Gastrocnemius medialis (tissue), 4 donors: ENCODE data around the gene FDPS.

Experiments used
- POLR2A ChIP-seq, 2 donors: fragments of 450-650 bp; IDR thresholded peaks; one replicate each; pipeline ENCODE4 v1.6.1; 2017; ENCODE audit warnings: antibody characterized with exemption in 2 of 2, mild to moderate bottlenecking in 2 of 2, moderate library complexity in 2 of 2
- TF ChIP-seq, protein P1 (sequence below), 5 experiments: fragments of 450-650 bp in 3 of 5; fragments of 200-600 bp in 2 of 5; sonication (generic) in 2 of 5; IDR thresholded peaks in 4 of 5; conservative IDR thresholded peaks in 1 of 5; 1 replicate in 4 of 5; 2 replicates in 1 of 5; pipeline ENCODE4 v1.5.1; 2016 to 2019; ENCODE audit warnings: antibody characterized with exemption in 5 of 5, mild to moderate bottlenecking in 3 of 5, moderate library complexity in 3 of 5

DNA sequence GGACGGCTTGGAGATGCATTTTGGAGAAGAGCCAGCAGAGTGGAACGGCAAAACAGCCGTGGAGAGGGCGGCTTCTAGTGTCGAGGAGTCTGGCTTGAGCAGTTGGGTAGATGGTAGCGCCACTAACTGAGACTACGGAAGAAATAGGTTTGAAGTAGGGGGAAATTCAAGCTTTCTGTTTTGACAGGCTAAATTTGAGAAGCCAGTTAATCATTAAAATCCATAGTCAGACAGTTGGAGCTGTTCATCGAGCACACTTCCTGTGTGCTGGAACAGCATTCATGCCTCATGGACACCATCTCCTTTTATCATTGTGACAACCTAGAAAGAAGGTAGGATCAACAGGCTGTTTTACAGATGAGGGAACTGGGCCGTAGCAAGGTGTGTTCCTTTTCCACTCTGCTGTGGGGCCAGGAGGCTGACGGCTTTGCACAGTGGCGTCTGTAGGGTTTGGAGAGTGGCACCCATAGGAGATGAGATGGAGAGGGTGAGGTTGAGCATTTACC lies 4.1 kb upstream of the FDPS start:
- TF ChIP-seq, protein P1, sequence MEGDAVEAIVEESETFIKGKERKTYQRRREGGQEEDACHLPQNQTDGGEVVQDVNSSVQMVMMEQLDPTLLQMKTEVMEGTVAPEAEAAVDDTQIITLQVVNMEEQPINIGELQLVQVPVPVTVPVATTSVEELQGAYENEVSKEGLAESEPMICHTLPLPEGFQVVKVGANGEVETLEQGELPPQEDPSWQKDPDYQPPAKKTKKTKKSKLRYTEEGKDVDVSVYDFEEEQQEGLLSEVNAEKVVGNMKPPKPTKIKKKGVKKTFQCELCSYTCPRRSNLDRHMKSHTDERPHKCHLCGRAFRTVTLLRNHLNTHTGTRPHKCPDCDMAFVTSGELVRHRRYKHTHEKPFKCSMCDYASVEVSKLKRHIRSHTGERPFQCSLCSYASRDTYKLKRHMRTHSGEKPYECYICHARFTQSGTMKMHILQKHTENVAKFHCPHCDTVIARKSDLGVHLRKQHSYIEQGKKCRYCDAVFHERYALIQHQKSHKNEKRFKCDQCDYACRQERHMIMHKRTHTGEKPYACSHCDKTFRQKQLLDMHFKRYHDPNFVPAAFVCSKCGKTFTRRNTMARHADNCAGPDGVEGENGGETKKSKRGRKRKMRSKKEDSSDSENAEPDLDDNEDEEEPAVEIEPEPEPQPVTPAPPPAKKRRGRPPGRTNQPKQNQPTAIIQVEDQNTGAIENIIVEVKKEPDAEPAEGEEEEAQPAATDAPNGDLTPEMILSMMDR (IDR thresholded peaks at IDR 0.05 in 4 of 5, conservative IDR thresholded peaks at IDR 0.05 in 1 of 5), result no peak
- no peak for TF ChIP-seq POLR2A (IDR thresholded peaks at IDR 0.05)
